HG03025 (cell line): Measurements from ENCODE around the gene MINAR1.

Experiments used
- ATAC-seq: cut with Tn5 transposase; IDR thresholded peaks from one replicate; pipeline ENCODE4 v1.9.1; 2021; ENCODE audit warnings: mild to moderate bottlenecking, moderate library complexity; ENCODE audit not compliant: unreplicated experiment, low FRiP score

MINAR1 gene

GRCh38 chr15:79459666-79460065, 27.5 kb downstream of the MINAR1 start:
- no peak for ATAC-seq

DNA sequence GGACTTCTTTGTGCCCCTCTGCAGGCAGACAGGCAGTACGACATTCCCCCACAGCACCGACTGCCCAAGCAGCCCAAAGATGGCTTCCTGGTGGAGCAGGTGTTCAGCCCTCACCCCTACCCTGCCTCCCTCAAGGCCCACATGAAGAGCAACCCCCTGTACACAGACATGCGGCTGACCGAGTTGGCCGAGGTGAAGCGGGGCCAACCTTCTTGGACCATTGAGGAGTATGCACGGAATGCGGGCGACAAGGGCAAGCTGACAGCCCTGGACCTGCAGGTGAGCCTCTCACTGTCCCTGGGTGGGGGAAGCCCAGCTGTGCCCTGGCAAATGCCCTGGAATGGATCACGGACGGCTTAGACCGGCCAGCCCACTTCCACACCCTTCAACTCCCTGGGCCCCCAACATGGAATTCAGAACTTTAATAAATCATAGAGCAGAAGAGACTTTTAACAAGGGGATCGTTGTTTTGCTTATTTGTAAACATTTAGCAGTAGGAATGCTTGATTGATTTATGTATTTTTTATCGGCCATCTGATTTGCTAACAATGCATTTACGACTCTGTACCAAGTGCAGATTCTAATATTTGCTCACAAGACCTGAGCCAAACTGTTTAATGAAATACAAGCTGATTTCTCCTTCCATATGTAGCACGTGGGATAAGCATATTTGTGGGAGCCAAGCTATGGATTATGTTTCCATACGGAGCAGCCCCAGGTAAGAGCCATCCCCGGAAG, 31.1 kb downstream of the MINAR1 start:
- no peak for ATAC-seq

DNA sequence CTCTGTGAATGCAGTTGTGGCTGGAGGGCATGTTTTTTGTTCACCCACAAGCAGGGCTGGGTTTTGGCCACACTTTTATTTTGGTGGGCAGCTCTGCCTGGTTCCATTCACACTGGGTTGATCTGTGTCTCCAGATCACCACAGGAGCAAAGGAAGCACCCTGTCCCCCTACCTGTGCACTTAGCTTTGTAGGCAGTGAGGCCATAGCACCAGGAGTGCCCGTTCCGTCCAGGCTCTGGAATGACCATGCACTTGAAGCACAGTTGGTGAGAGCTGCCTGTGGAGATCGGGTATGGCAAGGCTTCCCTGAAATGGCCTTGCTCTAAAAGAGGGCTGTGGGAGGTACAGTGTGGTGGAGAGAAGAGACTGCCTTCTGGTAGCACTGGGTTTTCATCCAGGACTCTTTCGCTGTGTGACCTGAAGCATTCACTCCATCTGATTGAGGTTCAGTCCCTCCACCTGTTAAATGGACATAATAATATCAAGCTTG, 31.7 kb downstream of the MINAR1 start:
- ATAC-seq = no peak

DNA sequence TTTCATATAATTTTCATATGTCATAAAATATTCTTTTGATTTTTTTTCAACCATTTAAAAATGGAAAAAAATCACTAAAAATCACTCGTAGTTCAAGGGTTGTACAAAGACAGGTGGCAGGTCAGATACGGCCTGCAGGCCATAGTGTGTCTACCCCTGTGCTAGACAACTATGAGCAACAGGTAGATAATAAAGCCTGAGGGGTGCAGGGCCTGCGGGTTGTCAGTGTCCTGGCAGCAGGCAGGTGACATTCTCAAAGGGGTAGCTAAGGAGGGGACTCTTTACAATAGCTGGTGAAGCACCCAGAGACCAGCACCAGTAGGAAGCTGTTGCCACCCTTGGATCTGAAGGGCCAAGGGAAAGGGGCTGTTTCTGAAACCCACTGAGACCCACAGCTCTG, 34.4 kb downstream of the MINAR1 start:
- no peak for ATAC-seq

DNA sequence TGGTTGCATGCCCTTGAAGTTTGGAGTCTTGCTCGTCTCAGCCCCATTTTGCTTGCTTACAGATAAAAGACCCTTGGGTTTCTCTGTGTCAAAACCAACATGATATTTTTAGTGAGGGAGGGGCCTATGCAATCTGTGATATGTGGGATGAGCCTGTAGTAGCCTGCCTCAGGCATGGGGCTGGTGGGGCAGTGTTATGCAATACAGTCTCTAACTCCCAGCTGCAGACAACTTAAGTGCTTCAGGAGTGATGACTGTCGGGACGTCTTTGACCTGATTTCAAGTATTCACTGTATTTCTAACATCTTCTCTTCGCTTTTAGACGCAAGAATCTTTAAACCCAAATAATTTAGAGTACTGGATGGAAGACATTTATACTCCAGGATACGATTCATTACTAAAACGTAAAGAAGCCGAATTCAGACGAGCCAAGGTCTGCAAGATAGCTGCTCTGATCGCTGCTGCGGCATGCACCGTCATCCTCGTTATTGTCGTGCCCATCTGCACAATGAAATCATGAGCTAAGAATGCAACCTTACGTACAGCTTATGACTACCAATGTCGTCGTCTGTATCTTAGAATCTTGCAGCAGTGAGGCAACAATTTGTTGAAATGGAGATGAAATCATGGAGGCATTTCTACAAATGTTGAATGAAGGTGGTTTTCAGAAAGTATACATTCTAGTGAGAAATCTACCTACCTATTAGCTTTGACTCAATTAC, 35.9 kb downstream of the MINAR1 start:
- no peak for ATAC-seq

DNA sequence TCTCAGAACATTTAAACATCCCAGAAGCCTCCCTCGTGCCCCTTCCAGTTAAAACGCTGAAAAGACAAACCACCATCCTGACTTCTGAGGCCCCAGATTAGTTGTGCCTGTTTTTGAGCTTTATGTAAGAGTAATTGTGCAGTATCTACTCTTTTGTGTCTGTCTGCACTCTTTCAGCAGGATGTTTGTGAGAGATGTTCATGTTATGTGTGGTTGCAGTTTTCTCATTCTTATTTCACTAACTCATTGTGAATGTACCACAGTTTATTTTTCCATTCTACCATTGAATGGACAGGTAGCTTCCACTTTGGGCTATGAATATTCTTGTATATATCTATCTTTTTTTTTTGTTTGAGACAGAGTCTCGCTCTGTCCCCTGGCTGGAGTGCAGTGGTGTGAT, 40.3 kb downstream of the MINAR1 start:
- ATAC-seq = no peak

DNA sequence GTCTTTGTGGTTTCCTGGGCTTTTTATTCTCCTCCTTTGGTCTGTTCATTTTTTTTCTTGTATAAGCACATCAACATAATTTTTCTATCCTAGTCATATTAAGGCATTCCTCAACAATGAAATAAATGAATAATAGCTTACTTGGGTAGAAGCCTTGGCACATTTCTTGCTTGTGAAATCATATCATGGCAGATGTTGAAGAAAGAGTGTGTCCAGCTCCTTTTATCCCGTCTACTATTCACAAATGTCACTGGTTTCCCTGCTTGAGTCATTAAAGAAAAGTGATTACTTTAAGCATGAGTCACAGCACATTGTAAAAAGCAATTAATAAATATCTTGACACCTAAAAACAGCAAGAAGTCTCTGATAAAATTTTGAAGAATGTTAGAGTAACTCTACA, 42.1 kb downstream of the MINAR1 start:
- no peak for ATAC-seq

- ATAC-seq = no peak
Observed at GRCh38 chr15:79475306-79475705, 43.2 kb downstream of the MINAR1 start.

DNA sequence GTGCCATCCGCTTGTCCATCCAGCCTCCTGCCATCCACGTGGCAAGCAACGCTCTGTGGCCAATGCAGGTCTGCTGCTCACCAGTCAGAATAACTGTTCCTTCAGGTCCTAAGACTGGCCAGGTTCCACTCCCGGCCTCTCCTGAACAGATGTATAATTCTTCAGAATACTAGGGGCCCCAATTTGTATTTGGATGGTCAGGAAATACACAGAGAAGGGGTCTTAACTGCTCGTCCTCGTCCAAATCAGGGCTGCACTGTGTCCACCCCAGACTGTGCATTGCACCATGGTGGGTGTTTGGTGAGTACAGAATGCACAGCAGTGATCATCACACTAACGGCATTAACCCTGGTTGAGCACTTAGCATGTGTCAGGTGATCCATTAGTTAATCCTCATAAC, 46.0 kb downstream of the MINAR1 start:
- no peak for ATAC-seq

DNA sequence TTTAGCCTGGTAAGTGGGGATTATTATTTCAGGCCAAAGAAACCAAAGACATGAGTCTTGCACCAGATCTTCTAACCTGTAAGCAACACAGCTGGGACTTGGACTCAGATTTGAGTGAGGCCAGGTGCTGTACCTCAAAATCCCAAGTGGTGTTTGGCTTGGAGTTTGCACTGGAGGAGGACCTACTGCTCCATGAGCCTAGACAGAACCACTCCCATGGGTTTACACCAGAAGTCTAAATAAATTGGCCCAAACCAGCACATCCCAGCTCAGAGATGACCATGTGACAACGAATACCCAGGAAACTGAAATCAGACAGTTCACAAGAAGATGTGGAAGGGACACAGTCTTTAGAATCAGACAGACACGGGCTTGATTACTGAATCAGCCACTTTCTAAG, 47.5 kb downstream of the MINAR1 start:
- ATAC-seq = no peak

DNA sequence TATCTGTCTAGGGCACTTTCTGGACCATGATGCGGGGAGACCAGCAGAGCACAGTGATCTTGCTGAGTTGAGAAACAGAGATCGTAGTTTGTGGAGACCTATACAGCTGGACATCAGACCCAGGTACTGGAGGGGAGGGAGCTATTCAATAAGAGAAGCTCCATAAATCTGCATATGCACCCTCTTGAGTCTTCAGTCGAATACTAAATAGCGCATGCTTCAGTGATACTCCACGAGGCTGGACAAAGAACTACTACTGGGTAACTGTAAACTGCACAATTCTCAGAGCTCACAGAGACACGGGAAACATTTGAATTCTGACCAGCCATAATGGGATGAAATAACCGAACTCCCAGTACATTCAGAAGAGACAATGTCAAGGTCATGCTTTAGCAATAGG, 49.7 kb downstream of the MINAR1 start:
- no peak for ATAC-seq
